PC-3 (cell line): ENCODE measurements around the gene TMEM167B. TPM values are rescaled to one million over a fixed set of nuclear protein-coding genes. Genes with fewer than 3 reads are reported as not detected.

Experiments used
- ATAC-seq: fragments of 200-7000 bp; cut with Tn5 transposase; 2 replicates; pipeline ENCODE4 v1.9.1; 2020; ENCODE audit warnings: mild to moderate bottlenecking, moderate library complexity
- BruUV-seq: library from RNA; stranded (reverse); fragments of 400-500 nt; replicated peaks from 2 replicates; lab custom pipeline; 2021; lab: Mats Ljungman, UMichigan
- CTCF ChIA-PET: fragments of 300-600 bp; sonication (Branson Sonifier 250); formaldehyde crosslinking; loops from one replicate; lab custom pipeline; 2022; ENCODE audit warnings: antibody characterized with exemption; lab: Charles Lee
- POLR2A ChIA-PET: fragments of 300-600 bp; sonication (Branson Sonifier 250); formaldehyde crosslinking; loops from one replicate; lab custom pipeline; 2022; ENCODE audit warnings: antibody characterized with exemption; ENCODE audit not compliant: unreplicated experiment; lab: Charles Lee
- DNase-seq: peaks from one replicate; pipeline ENCODE4 v3.0.0-alpha.2; 2015
- H2AFZ ChIP-seq: fragments of 300-600 bp; sonication (generic); 2 replicates; pipeline ENCODE4 v1.6.0; 2016; ENCODE audit warnings: antibody characterized with exemption, low read length
- H3F3A ChIP-seq: fragments of 300-600 bp; sonication (generic); one replicate; pipeline ENCODE4 v1.6.0; 2017; ENCODE audit warnings: antibody characterized with exemption, low read length, control low read depth, mild to moderate bottlenecking; ENCODE audit not compliant: unreplicated experiment
- H3K27ac ChIP-seq: fragments of 300-600 bp; sonication (generic); 2 replicates; pipeline ENCODE4 v1.5.1; 2016; ENCODE audit warnings: mild to moderate bottlenecking, low read length
- H3K27me3 ChIP-seq: fragments of 300-600 bp; sonication (generic); 2 replicates; pipeline ENCODE4 v1.6.1; 2016; ENCODE audit warnings: low read length, mixed read lengths
- H3K36me3 ChIP-seq: fragments of 300-600 bp; sonication (generic); 2 replicates; pipeline ENCODE4 v1.6.1; 2016; ENCODE audit warnings: low read depth, mixed run types, low read length, mixed read lengths
- H3K4me1 ChIP-seq: fragments of 300-600 bp; sonication (generic); 2 replicates; pipeline ENCODE4 v1.5.1; 2016; ENCODE audit warnings: low read length; ENCODE audit not compliant: insufficient read depth
- H3K4me2 ChIP-seq: fragments of 300-600 bp; sonication (generic); 2 replicates; pipeline ENCODE4 v1.6.0; 2016; ENCODE audit warnings: low read length
- H3K4me3 ChIP-seq: fragments of 300-600 bp; sonication (generic); 2 replicates; pipeline ENCODE4 v1.5.1; 2016; ENCODE audit warnings: mild to moderate bottlenecking, low read length, mixed read lengths
- H3K79me2 ChIP-seq: fragments of 300-600 bp; sonication (generic); 2 replicates; pipeline ENCODE4 v1.6.1; 2017; ENCODE audit warnings: low read length, mixed read lengths
- H3K9ac ChIP-seq: fragments of 300-600 bp; sonication (generic); 2 replicates; pipeline ENCODE4 v1.6.0; 2016; ENCODE audit warnings: mild to moderate bottlenecking, low read length
- H3K9me2 ChIP-seq: fragments of 300-600 bp; sonication (generic); replicated peaks from 2 replicates; pipeline ENCODE4 v1.6.1; 2016; ENCODE audit warnings: mixed run types, low read length, mixed read lengths
- H3K9me3 ChIP-seq: fragments of 300-600 bp; sonication (generic); 2 replicates; pipeline ENCODE4 v1.6.1; 2016; ENCODE audit warnings: low read length, mixed read lengths
- H4K20me1 ChIP-seq: fragments of 300-600 bp; sonication (generic); 2 replicates; pipeline ENCODE4 v1.6.1; 2016; ENCODE audit warnings: low read length, mixed read lengths
- EZH2 ChIP-seq: fragments of 300-600 bp; sonication (generic); IDR thresholded peaks from one replicate; pipeline ENCODE4 v1.6.1; 2017; ENCODE audit warnings: antibody characterized with exemption, mild to moderate bottlenecking, low read length; ENCODE audit not compliant: unreplicated experiment
- EZH2phosphoT487 ChIP-seq: fragments of 300-600 bp; sonication (generic); IDR thresholded peaks from 2 replicates; pipeline ENCODE4 v1.6.1; 2018; ENCODE audit warnings: mild to moderate bottlenecking, antibody characterized with exemption, low read length, borderline replicate concordance
- intact Hi-C: fragments of 100-400 bp; cut with micrococcal nuclease; formaldehyde crosslinking; loops from 2 replicates; pipeline ENCODE4 v1.9.0; 2023
- total RNA-seq: library from RNA; depleted of rRNA; stranded (reverse); fragments of >200 nt; gene quantifications from 2 replicates; pipeline ENCODE4 v1.2.3, GENCODE V29; 2014
- TF ChIP-seq, protein P1 (sequence below): fragments of 300-600 bp; sonication (generic); conservative IDR thresholded peaks from 2 replicates; pipeline ENCODE4 v1.5.1; 2017; ENCODE audit warnings: antibody characterized with exemption, low read depth, mild to moderate bottlenecking, low read length

TMEM167B gene
- total RNA-seq, 1 experiment from 2014 or later, result 27.7 TPM

- intact Hi-C loops, result no loop called here
- H3K9me2 ChIP-seq, result no peaks in the 10 kb centered on the region
- H4K20me1 ChIP-seq, result no peaks in the 10 kb centered on the region
- no peak for ATAC-seq
- no peaks in the 10 kb centered on the region for H3K79me2 ChIP-seq
- TF ChIP-seq, protein P1, sequence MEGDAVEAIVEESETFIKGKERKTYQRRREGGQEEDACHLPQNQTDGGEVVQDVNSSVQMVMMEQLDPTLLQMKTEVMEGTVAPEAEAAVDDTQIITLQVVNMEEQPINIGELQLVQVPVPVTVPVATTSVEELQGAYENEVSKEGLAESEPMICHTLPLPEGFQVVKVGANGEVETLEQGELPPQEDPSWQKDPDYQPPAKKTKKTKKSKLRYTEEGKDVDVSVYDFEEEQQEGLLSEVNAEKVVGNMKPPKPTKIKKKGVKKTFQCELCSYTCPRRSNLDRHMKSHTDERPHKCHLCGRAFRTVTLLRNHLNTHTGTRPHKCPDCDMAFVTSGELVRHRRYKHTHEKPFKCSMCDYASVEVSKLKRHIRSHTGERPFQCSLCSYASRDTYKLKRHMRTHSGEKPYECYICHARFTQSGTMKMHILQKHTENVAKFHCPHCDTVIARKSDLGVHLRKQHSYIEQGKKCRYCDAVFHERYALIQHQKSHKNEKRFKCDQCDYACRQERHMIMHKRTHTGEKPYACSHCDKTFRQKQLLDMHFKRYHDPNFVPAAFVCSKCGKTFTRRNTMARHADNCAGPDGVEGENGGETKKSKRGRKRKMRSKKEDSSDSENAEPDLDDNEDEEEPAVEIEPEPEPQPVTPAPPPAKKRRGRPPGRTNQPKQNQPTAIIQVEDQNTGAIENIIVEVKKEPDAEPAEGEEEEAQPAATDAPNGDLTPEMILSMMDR, result no peak
- no peak for TF ChIP-seq EZH2
- TF ChIP-seq EZH2phosphoT487, result no peak
- no TSS peak for BruUV-seq
- no peak overlapping the region for H2AFZ ChIP-seq
- no peaks in the 10 kb centered on the region for H3K9me3 ChIP-seq
- no peak overlapping the region for H3K9ac ChIP-seq
- ChIA-PET POLR2A (no interaction called here), CTCF (no interaction called here)
- no peaks in the 10 kb centered on the region for H3F3A ChIP-seq
- no peaks in the 10 kb centered on the region for H3K27me3 ChIP-seq
- H3K4me3 ChIP-seq, result no peak overlapping the region
- no peak for DNase-seq
- no peaks in the 10 kb centered on the region for H3K4me1 ChIP-seq
- no peak overlapping the region for H3K27ac ChIP-seq
- no peaks in the 10 kb centered on the region for H3K36me3 ChIP-seq
- H3K4me2 ChIP-seq, result no peak overlapping the region
These were observed 43.9 kb downstream of the TMEM167B start for GRCh38 chr1:109134423-109134822.

GRCh38 chr1:109135940-109136339, 45.4 kb downstream of the TMEM167B start:
- no peak for DNase-seq
- no peak overlapping the region for H3K9ac ChIP-seq
- no peaks in the 10 kb centered on the region for H4K20me1 ChIP-seq
- H3K4me3 ChIP-seq, result no peak overlapping the region
- no peaks in the 10 kb centered on the region for H3K79me2 ChIP-seq
- no peak overlapping the region for H3K4me2 ChIP-seq
- H3K36me3 ChIP-seq, result no peaks in the 10 kb centered on the region
- H3F3A ChIP-seq, result no peaks in the 10 kb centered on the region
- no TSS peak for BruUV-seq
- H3K4me1 ChIP-seq, result no peaks in the 10 kb centered on the region
- no peak overlapping the region for H3K27ac ChIP-seq
- TF ChIP-seq EZH2, result no peak
- TF ChIP-seq, protein P1, result no peak
- no peak for TF ChIP-seq EZH2phosphoT487
- no peak for ATAC-seq
- no peaks in the 10 kb centered on the region for H3K9me2 ChIP-seq
- ChIA-PET CTCF (no interaction called here), POLR2A (no interaction called here)
- no peaks in the 10 kb centered on the region for H3K9me3 ChIP-seq
- no peaks in the 10 kb centered on the region for H3K27me3 ChIP-seq
- H2AFZ ChIP-seq, result no peak overlapping the region
- intact Hi-C loops, result no loop called here

GRCh38 chr1:109136766-109137165, 46.2 kb downstream of the TMEM167B start:
- BruUV-seq, result no TSS peak
- Histone ChIP-seq H3K27ac (no peak overlapping the region), H3K27me3 (no peaks in the 10 kb centered on the region), H3K9me2 (no peaks in the 10 kb centered on the region), H3K79me2 (no peaks in the 10 kb centered on the region), H3K4me1 (no peaks in the 10 kb centered on the region), H3K9me3 (no peaks in the 10 kb centered on the region), H4K20me1 (no peaks in the 10 kb centered on the region), H2AFZ (no peak overlapping the region), H3K36me3 (no peaks in the 10 kb centered on the region), H3K4me2 (no peak overlapping the region), H3K9ac (no peak overlapping the region), H3K4me3 (no peak overlapping the region), H3F3A (no peaks in the 10 kb centered on the region)
- CTCF ChIA-PET, result no interaction called here
- no peak for ATAC-seq
- intact Hi-C loops, result no loop called here
- no peak for TF ChIP-seq EZH2
- no peak for TF ChIP-seq EZH2phosphoT487
- TF ChIP-seq, protein P1, result no peak
- no peak for DNase-seq
- POLR2A ChIA-PET, result no interaction called here
